ENCODE data around the gene CRHR1.

The CRHR1 gene

GRCh38 chr17:45851873-45852272, 67.8 kb downstream of the CRHR1 start:
- H3K27me3 ChIP-seq (ENCODE audit: insufficient read depth, low read length) = no peaks in the 10 kb centered on the region
- H3K18ac ChIP-seq (ENCODE audit: low read length) = no peak overlapping the region
- no peaks in the 10 kb centered on the region for H3K79me2 ChIP-seq (ENCODE audit: control insufficient read depth, insufficient read depth, low read length, poor library complexity)
- no peak overlapping the region for H3K4ac ChIP-seq (ENCODE audit: low read depth, low read length)
- H3K4me3 ChIP-seq (ENCODE audit: low read depth, low read length) = no peak overlapping the region
- H3K9me3 ChIP-seq (ENCODE audit: insufficient read depth, low read depth, low read length) = no peaks in the 10 kb centered on the region
- H3K27ac ChIP-seq (ENCODE audit: low read depth, low read length) = no peak overlapping the region
- no peaks in the 10 kb centered on the region for H3K36me3 ChIP-seq (ENCODE audit: control insufficient read depth in 1 of 2, insufficient read depth in 2 of 2, low read length in 2 of 2)
- no peak overlapping the region for H2AK5ac ChIP-seq (ENCODE audit: low read length)
- H2BK120ac ChIP-seq (ENCODE audit: insufficient read depth, low read length, poor library complexity) = no peak overlapping the region
- no CpG with 5 or more reads among the region's 1 CpG for WGBS (ENCODE audit: extremely low coverage, insufficient coverage, insufficient read length)
- H3K79me1 ChIP-seq (ENCODE audit: low read length) = no peaks in the 10 kb centered on the region
- no peak overlapping the region for H4K12ac ChIP-seq (ENCODE audit: low read depth, low read length)
- H3K9ac ChIP-seq (ENCODE audit: low read length) = no peak overlapping the region
- no peak overlapping the region for H3K23ac ChIP-seq (ENCODE audit: low read length)
- no peak overlapping the region for H3K4me2 ChIP-seq (ENCODE audit: low read length)
- no peak overlapping the region for H2BK5ac ChIP-seq (ENCODE audit: low read depth, low read length, poor library complexity)
- DNase-seq = no peak
- H2AFZ ChIP-seq (ENCODE audit: insufficient read depth, low read length, poor library complexity) = no peak overlapping the region
- no peak overlapping the region for H4K8ac ChIP-seq (ENCODE audit: low read depth, low read length)
- H3K14ac ChIP-seq (ENCODE audit: low read length) = no peak overlapping the region
- no peaks in the 10 kb centered on the region for H3K4me1 ChIP-seq (ENCODE audit: control insufficient read depth in 1 of 2, insufficient read depth in 2 of 2, low read length in 2 of 2)
- H4K91ac ChIP-seq (ENCODE audit: low read depth, low read length) = no peak overlapping the region
- H2BK12ac ChIP-seq (ENCODE audit: low read length) = no peak overlapping the region

DNA sequence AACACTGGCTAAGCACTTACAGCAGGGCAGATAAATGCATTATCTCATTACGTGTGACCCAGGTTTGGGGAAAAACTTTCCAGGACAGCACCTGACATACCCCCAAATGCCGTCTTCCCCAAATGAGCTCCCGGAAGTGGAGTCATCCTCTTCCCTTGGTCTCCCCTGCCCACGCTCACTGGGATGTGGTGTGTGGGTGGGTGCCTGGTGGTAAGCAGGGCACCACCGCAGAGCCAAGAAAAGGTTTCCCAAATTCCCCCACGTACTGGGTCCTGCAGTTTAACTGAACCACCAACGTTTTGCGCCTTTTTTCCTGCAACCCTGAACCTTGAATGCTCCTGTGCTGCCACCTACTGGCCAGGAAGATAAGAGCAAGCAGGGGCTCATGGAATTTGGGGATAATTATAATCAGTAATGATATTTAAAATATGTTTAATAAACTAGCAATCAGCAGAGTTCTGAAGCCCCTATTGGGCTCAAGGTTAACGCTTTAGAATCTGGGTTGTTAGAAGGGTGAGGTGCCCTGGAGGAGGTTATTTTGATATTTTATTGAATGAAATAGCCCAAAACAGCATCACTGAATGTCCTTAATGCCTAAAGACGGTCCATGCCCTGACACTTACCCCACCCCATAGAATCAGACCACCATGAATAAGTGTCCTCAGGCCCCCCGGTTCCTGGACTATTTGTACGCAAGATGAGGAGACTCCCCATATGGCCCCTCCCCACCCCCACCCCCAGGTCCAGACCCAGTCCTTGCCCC, 68.6 kb downstream of the CRHR1 start:
- no peak overlapping the region for H3K23ac ChIP-seq (ENCODE audit: low read length)
- H4K12ac ChIP-seq (ENCODE audit: low read depth, low read length) = no peak overlapping the region
- WGBS (ENCODE audit: extremely low coverage, insufficient coverage, insufficient read length) = no CpG with 5 or more reads among the region's 12 CpGs
- H3K36me3 ChIP-seq (ENCODE audit: control insufficient read depth in 1 of 2, insufficient read depth in 2 of 2, low read length in 2 of 2) = no peaks in the 10 kb centered on the region
- H3K4me3 ChIP-seq (ENCODE audit: low read depth, low read length) = no peak overlapping the region
- no peak overlapping the region for H4K91ac ChIP-seq (ENCODE audit: low read depth, low read length)
- H3K79me2 ChIP-seq (ENCODE audit: control insufficient read depth, insufficient read depth, low read length, poor library complexity) = no peaks in the 10 kb centered on the region
- no peak overlapping the region for H4K8ac ChIP-seq (ENCODE audit: low read depth, low read length)
- H2BK120ac ChIP-seq (ENCODE audit: insufficient read depth, low read length, poor library complexity) = no peak overlapping the region
- H3K9ac ChIP-seq (ENCODE audit: low read length) = no peak overlapping the region
- H3K27me3 ChIP-seq (ENCODE audit: insufficient read depth, low read length) = no peaks in the 10 kb centered on the region
- no peak overlapping the region for H2AK5ac ChIP-seq (ENCODE audit: low read length)
- H3K79me1 ChIP-seq (ENCODE audit: low read length) = no peaks in the 10 kb centered on the region
- H3K4ac ChIP-seq (ENCODE audit: low read depth, low read length) = no peak overlapping the region
- peak; percentile 41 to 79 for DNase-seq
- no peak overlapping the region for H3K4me2 ChIP-seq (ENCODE audit: low read length)
- no peaks in the 10 kb centered on the region for H3K9me3 ChIP-seq (ENCODE audit: insufficient read depth, low read depth, low read length)
- H2AFZ ChIP-seq (ENCODE audit: insufficient read depth, low read length, poor library complexity) = no peak overlapping the region
- no peak overlapping the region for H3K14ac ChIP-seq (ENCODE audit: low read length)
- H3K18ac ChIP-seq (ENCODE audit: low read length) = no peak overlapping the region
- no peaks in the 10 kb centered on the region for H3K4me1 ChIP-seq (ENCODE audit: control insufficient read depth in 1 of 2, insufficient read depth in 2 of 2, low read length in 2 of 2)
- H3K27ac ChIP-seq (ENCODE audit: low read depth, low read length) = no peak overlapping the region
- no peak overlapping the region for H2BK5ac ChIP-seq (ENCODE audit: low read depth, low read length, poor library complexity)
- H2BK12ac ChIP-seq (ENCODE audit: low read length) = no peak overlapping the region

DNA sequence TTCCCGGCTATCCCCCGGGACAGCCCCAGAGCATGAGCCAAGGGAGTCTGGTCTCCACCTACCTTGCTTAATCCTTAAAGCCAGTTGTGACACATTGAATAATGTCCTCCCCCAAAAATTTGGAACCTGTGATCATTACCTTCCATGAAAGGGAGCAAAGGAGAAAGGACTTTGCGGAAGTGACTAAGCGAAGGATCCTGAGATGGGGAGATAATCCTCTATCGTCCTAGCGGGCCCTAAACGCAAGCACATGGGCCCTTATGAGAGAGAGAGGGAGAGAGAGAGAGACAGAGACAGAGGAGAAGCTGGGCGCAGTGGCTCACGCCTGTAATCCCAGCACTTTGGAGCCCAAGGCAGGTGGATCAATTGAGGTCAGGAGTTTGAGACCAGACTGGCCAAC, 70.1 kb downstream of the CRHR1 start:
- Histone ChIP-seq H3K36me3 (ENCODE audit: control insufficient read depth in 1 of 2, insufficient read depth in 2 of 2, low read length in 2 of 2) (no peaks in the 10 kb centered on the region), H4K91ac (ENCODE audit: low read depth, low read length) (no peak overlapping the region), H3K27me3 (ENCODE audit: insufficient read depth, low read length) (no peaks in the 10 kb centered on the region), H3K4ac (ENCODE audit: low read depth, low read length) (no peak overlapping the region), H2AFZ (ENCODE audit: insufficient read depth, low read length, poor library complexity) (no peak overlapping the region), H3K4me1 (ENCODE audit: control insufficient read depth in 1 of 2, insufficient read depth in 2 of 2, low read length in 2 of 2) (peaks cover 0 to 2% of the 10 kb centered on the region in 2 experiments), H3K27ac (ENCODE audit: low read depth, low read length) (no peak overlapping the region), H3K9me3 (ENCODE audit: insufficient read depth, low read depth, low read length) (no peaks in the 10 kb centered on the region), H3K79me2 (ENCODE audit: control insufficient read depth, insufficient read depth, low read length, poor library complexity) (no peaks in the 10 kb centered on the region), H3K14ac (ENCODE audit: low read length) (no peak overlapping the region), H3K23ac (ENCODE audit: low read length) (no peak overlapping the region), H2AK5ac (ENCODE audit: low read length) (no peak overlapping the region), H3K79me1 (ENCODE audit: low read length) (no peaks in the 10 kb centered on the region), H3K4me3 (ENCODE audit: low read depth, low read length) (no peak overlapping the region), H2BK12ac (ENCODE audit: low read length) (no peak overlapping the region), H4K12ac (ENCODE audit: low read depth, low read length) (no peak overlapping the region), H2BK120ac (ENCODE audit: insufficient read depth, low read length, poor library complexity) (no peak overlapping the region), H3K4me2 (ENCODE audit: low read length) (no peak overlapping the region), H4K8ac (ENCODE audit: low read depth, low read length) (no peak overlapping the region), H3K9ac (ENCODE audit: low read length) (no peak overlapping the region), H3K18ac (ENCODE audit: low read length) (no peak overlapping the region), H2BK5ac (ENCODE audit: low read depth, low read length, poor library complexity) (no peak overlapping the region)
- DNase-seq = no peak
- no CpG with 5 or more reads among the region's 9 CpGs for whole genome bisulfite sequencing (ENCODE audit: extremely low coverage, insufficient coverage, insufficient read length)

- no CpG with 5 or more reads among the region's 2 CpGs for WGBS (ENCODE audit: extremely low coverage, insufficient coverage, insufficient read length)
Measured at GRCh38 chr17:45855691-45856336, 71.7 kb downstream of the CRHR1 start.

More at GRCh38 chr17:45855691-45856336, 71.7 kb downstream of the CRHR1 start:
- Histone ChIP-seq H3K9ac (ENCODE audit: low read length) (no peak overlapping the region), H3K9me3 (ENCODE audit: insufficient read depth, low read depth, low read length) (no peaks in the 10 kb centered on the region), H2AK5ac (ENCODE audit: low read length) (no peak overlapping the region), H3K4me1 (ENCODE audit: control insufficient read depth in 1 of 2, insufficient read depth in 2 of 2, low read length in 2 of 2) (peaks cover 0 to 2% of the 10 kb centered on the region in 2 experiments), H3K4ac (ENCODE audit: low read depth, low read length) (no peak overlapping the region), H2BK5ac (ENCODE audit: low read depth, low read length, poor library complexity) (no peak overlapping the region), H3K4me3 (ENCODE audit: low read depth, low read length) (no peak overlapping the region), H3K27ac (ENCODE audit: low read depth, low read length) (no peak overlapping the region), H3K23ac (ENCODE audit: low read length) (no peak overlapping the region), H2BK12ac (ENCODE audit: low read length) (no peak overlapping the region), H3K79me2 (ENCODE audit: control insufficient read depth, insufficient read depth, low read length, poor library complexity) (no peaks in the 10 kb centered on the region), H3K14ac (ENCODE audit: low read length) (no peak overlapping the region), H3K27me3 (ENCODE audit: insufficient read depth, low read length) (no peaks in the 10 kb centered on the region), H2BK120ac (ENCODE audit: insufficient read depth, low read length, poor library complexity) (no peak overlapping the region), H3K36me3 (ENCODE audit: control insufficient read depth in 1 of 2, insufficient read depth in 2 of 2, low read length in 2 of 2) (no peaks in the 10 kb centered on the region), H3K4me2 (ENCODE audit: low read length) (no peak overlapping the region), H2AFZ (ENCODE audit: insufficient read depth, low read length, poor library complexity) (no peak overlapping the region), H3K79me1 (ENCODE audit: low read length) (no peaks in the 10 kb centered on the region), H4K91ac (ENCODE audit: low read depth, low read length) (no peak overlapping the region), H3K18ac (ENCODE audit: low read length) (no peak overlapping the region), H4K8ac (ENCODE audit: low read depth, low read length) (no peak overlapping the region), H4K12ac (ENCODE audit: low read depth, low read length) (no peak overlapping the region)
- peak in 1 of 2 donors; percentile 30 for DNase-seq

All from trophoblast cell (in vitro differentiated cells and primary cell).